Sigmoid colon (tissue), 7 donors: ENCODE data around the gene PDCL2. TPM values are rescaled to one million over a fixed set of nuclear protein-coding genes. Genes with fewer than 3 reads are reported as not detected.

ENCODE experiments used
- DNase-seq: peaks from one replicate; pipeline ENCODE4 v3.0.0-alpha.2; 2019
- H3K27ac ChIP-seq, 4 donors: fragments of 200-600 bp; sonication (generic); one replicate each; pipeline ENCODE4 v1.5.1; 2016 to 2019; ENCODE audit warnings: mild to moderate bottlenecking in 1 of 4
- H3K27me3 ChIP-seq, 3 donors: fragments of 200-600 bp; sonication (generic); one replicate each; pipeline ENCODE4 v1.5.1; 2019; ENCODE audit warnings: mild to moderate bottlenecking in 1 of 3
- H3K36me3 ChIP-seq, 4 donors: fragments of 200-600 bp; sonication (generic); one replicate each; pipeline ENCODE4 v1.5.1; 2016 to 2019
- H3K4me1 ChIP-seq, 4 donors: fragments of 200-600 bp; sonication (generic); one replicate each; pipeline ENCODE4 v1.5.1; 2017 to 2019
- H3K4me3 ChIP-seq, 4 donors: fragments of 200-600 bp; sonication (generic); one replicate each; pipeline ENCODE4 v1.5.1; 2017 to 2019; ENCODE audit warnings: mild to moderate bottlenecking in 2 of 4, moderate library complexity in 1 of 4
- H3K9me3 ChIP-seq, 4 donors: fragments of 200-600 bp in 3 of 4; sonication (generic) in 3 of 4; one replicate each; pipeline versions ENCODE4 v1.5.1 to v1.6.1; 2013 to 2019
- CTCF ChIP-seq, 4 experiments: fragments of 450-650 bp in 3 of 4; fragments of 200-600 bp in 1 of 4; IDR thresholded peaks; one replicate each; pipeline ENCODE4 v1.5.1; 2016 to 2019; ENCODE audit warnings: antibody characterized with exemption in 4 of 4, mild to moderate bottlenecking in 3 of 4, moderate library complexity in 2 of 4
- EP300 ChIP-seq, 4 donors: sonication (generic); formaldehyde crosslinking; IDR thresholded peaks; one replicate each; pipeline ENCODE4 v1.6.1; 2017; ENCODE audit warnings: antibody characterized with exemption in 4 of 4
- POLR2A ChIP-seq, 2 donors: fragments of 450-650 bp; IDR thresholded peaks; one replicate each; pipeline ENCODE4 v1.6.1; 2016; ENCODE audit warnings: antibody characterized with exemption in 2 of 2, mild to moderate bottlenecking in 2 of 2, moderate library complexity in 2 of 2
- POLR2AphosphoS5 ChIP-seq, 4 donors: sonication (generic); formaldehyde crosslinking; IDR thresholded peaks; one replicate each; pipeline ENCODE4 v1.6.1; 2017; ENCODE audit warnings: antibody characterized with exemption in 4 of 4
- WGBS, 2 donors: extraction: QIAGEN DNeasy Blood & Tissue Kit; methylation state at CpG; one replicate each; pipeline ENCODE4 v1.1.7; 2013; 5-methylcytosine and 5-hydroxymethylcytosine counted together
- intact Hi-C: fragments of 100-400 bp; cut with DNase I; formaldehyde crosslinking; loops from one replicate; pipeline ENCODE4 v1.15.1; 2023
- polyA plus RNA-seq, 3 donors: library from polyadenylated mRNA; stranded (reverse); fragments of 200-250 nt; gene quantifications; one replicate each; pipeline ENCODE4 v1.2.3, GENCODE V29; 2013
- total RNA-seq, 4 donors: library from RNA; depleted of rRNA; stranded (reverse); fragments of >200 nt; gene quantifications; one replicate each; pipeline ENCODE4 v1.1.0, GENCODE V29; 2016
- donor health status: healthy with polysubstance abuse.
- donor health status: Bipolar disorder and iron deficiency.
- donor health status: healthy.

PDCL2 gene
- total and polyA plus RNA-seq, 7 donors = not detected

GRCh38 chr4:55611358-55612059 is 19.5 kb upstream of the PDCL2 start:
- H3K27me3 ChIP-seq = no peaks in the 10 kb centered on the region
- H3K27ac ChIP-seq = no peak overlapping the region
- no peaks in the 10 kb centered on the region for H3K36me3 ChIP-seq
- intact Hi-C loops = no loop called here
- no peak for DNase-seq
- no peak overlapping the region for H3K4me3 ChIP-seq
- TF ChIP-seq POLR2AphosphoS5 (IDR thresholded peaks at IDR 0.05) = no peak
- no peak for TF ChIP-seq CTCF (IDR thresholded peaks at IDR 0.05)
- no peaks in the 10 kb centered on the region for H3K9me3 ChIP-seq
- H3K4me1 ChIP-seq = no peaks in the 10 kb centered on the region
- WGBS, 2 donors = 91 to 93% methylated on average over 3 of the region's 3 CpGs

- Histone ChIP-seq H3K27me3 (no peaks in the 10 kb centered on the region), H3K36me3 (no peaks in the 10 kb centered on the region), H3K9me3 (no peaks in the 10 kb centered on the region), H3K4me1 (no peaks in the 10 kb centered on the region), H3K27ac (no peak overlapping the region), H3K4me3 (no peak overlapping the region)
- WGBS, 2 donors = 85 to 93% methylated on average over 2 of the region's 2 CpGs
- intact Hi-C loops = no loop called here
- DNase-seq = no peak
- TF ChIP-seq EP300 (IDR thresholded peaks at IDR 0.05) = no peak
- TF ChIP-seq POLR2A (IDR thresholded peaks at IDR 0.05) = no peak
- TF ChIP-seq CTCF (IDR thresholded peaks at IDR 0.05) = no peak
- no peak for TF ChIP-seq POLR2AphosphoS5 (IDR thresholded peaks at IDR 0.05)
These were observed 18.3 kb upstream of the PDCL2 start for GRCh38 chr4:55610381-55610780.

GRCh38 chr4:55609393-55609866 is 17.4 kb upstream of the PDCL2 start:
- Histone ChIP-seq H3K27me3 (no peaks in the 10 kb centered on the region), H3K4me1 (no peaks in the 10 kb centered on the region), H3K27ac (no peak overlapping the region), H3K9me3 (no peaks in the 10 kb centered on the region), H3K4me3 (no peak overlapping the region), H3K36me3 (no peaks in the 10 kb centered on the region)
- no peak for TF ChIP-seq CTCF (IDR thresholded peaks at IDR 0.05)
- no peak for TF ChIP-seq EP300 (IDR thresholded peaks at IDR 0.05)
- TF ChIP-seq POLR2A (IDR thresholded peaks at IDR 0.05) = no peak
- TF ChIP-seq POLR2AphosphoS5 (IDR thresholded peaks at IDR 0.05) = no peak
- no peak for DNase-seq
- intact Hi-C loops = no loop called here
- 62 to 68% methylated on average over 6 of the region's 6 CpGs for WGBS, 2 donors

- 81 to 86% methylated on average over 1 of the region's 1 CpG for WGBS, 2 donors
- DNase-seq = no peak
- Histone ChIP-seq H3K36me3 (no peaks in the 10 kb centered on the region), H3K9me3 (no peaks in the 10 kb centered on the region), H3K4me1 (no peaks in the 10 kb centered on the region), H3K27ac (no peak overlapping the region), H3K4me3 (no peak overlapping the region), H3K27me3 (no peaks in the 10 kb centered on the region)
- no peak for TF ChIP-seq POLR2A (IDR thresholded peaks at IDR 0.05)
- no peak for TF ChIP-seq EP300 (IDR thresholded peaks at IDR 0.05)
- intact Hi-C loops = no loop called here
These were observed 16.5 kb upstream of the PDCL2 start for GRCh38 chr4:55608591-55608990.

- no peak for DNase-seq
- no peak overlapping the region for H3K4me3 ChIP-seq
- no peak overlapping the region for H3K27ac ChIP-seq
- H3K4me1 ChIP-seq = no peaks in the 10 kb centered on the region
- H3K27me3 ChIP-seq = no peaks in the 10 kb centered on the region
- no peak for TF ChIP-seq POLR2A (IDR thresholded peaks at IDR 0.05)
- no peak for TF ChIP-seq EP300 (IDR thresholded peaks at IDR 0.05)
- no peak for TF ChIP-seq POLR2AphosphoS5 (IDR thresholded peaks at IDR 0.05)
- TF ChIP-seq CTCF (IDR thresholded peaks at IDR 0.05) = no peak
- H3K36me3 ChIP-seq = no peaks in the 10 kb centered on the region
- intact Hi-C loops = no loop called here
- WGBS, 2 donors = 82 to 88% methylated on average over 7 of the region's 7 CpGs
- H3K9me3 ChIP-seq = no peaks in the 10 kb centered on the region
These were observed 13.0 kb upstream of the PDCL2 start for GRCh38 chr4:55604996-55605395.
